AG10803 (cell line): ENCODE results near the gene GZMM.

Experiments
- DNase-seq: peaks from one replicate; pipeline ENCODE4 v3.0.0; 2010; ENCODE audit warnings: low read depth
- H3K4me3 ChIP-seq: 2 replicates; pipeline ENCODE4 v1.5.1; 2011; ENCODE audit warnings: mild to moderate bottlenecking, low read length, control low read depth
- TF ChIP-seq, protein P1 (sequence below): conservative IDR thresholded peaks from 2 replicates; pipeline ENCODE4 v1.5.1; 2011; ENCODE audit warnings: mild to moderate bottlenecking, low read length, control low read depth, inconsistent platforms

Gene GZMM

DNA sequence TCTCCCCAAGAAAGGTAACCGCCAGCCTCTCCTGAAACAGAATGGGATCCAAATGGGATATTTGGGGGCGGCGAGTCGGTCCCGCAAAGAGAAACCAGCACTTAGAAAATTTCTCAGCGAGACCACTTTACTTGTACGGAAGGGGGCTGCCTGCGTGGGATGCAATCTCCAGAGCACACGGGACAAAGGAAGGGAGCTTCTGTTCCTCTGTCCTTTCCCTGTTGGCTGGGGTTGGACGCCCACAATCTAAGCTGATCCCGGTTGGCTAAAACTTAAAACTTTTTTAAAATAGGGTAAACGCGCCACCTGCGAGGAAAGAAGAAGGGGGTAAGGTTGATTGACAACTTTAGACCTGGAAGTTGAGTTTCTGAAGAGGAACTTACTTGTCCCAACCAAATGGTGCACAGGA is 27.7 kb downstream of the GZMM start:
- DNase-seq = no peak
- peak overlapping the region; percentile 65 for H3K4me3 ChIP-seq
- TF ChIP-seq, protein P1, sequence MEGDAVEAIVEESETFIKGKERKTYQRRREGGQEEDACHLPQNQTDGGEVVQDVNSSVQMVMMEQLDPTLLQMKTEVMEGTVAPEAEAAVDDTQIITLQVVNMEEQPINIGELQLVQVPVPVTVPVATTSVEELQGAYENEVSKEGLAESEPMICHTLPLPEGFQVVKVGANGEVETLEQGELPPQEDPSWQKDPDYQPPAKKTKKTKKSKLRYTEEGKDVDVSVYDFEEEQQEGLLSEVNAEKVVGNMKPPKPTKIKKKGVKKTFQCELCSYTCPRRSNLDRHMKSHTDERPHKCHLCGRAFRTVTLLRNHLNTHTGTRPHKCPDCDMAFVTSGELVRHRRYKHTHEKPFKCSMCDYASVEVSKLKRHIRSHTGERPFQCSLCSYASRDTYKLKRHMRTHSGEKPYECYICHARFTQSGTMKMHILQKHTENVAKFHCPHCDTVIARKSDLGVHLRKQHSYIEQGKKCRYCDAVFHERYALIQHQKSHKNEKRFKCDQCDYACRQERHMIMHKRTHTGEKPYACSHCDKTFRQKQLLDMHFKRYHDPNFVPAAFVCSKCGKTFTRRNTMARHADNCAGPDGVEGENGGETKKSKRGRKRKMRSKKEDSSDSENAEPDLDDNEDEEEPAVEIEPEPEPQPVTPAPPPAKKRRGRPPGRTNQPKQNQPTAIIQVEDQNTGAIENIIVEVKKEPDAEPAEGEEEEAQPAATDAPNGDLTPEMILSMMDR = no peak

DNA sequence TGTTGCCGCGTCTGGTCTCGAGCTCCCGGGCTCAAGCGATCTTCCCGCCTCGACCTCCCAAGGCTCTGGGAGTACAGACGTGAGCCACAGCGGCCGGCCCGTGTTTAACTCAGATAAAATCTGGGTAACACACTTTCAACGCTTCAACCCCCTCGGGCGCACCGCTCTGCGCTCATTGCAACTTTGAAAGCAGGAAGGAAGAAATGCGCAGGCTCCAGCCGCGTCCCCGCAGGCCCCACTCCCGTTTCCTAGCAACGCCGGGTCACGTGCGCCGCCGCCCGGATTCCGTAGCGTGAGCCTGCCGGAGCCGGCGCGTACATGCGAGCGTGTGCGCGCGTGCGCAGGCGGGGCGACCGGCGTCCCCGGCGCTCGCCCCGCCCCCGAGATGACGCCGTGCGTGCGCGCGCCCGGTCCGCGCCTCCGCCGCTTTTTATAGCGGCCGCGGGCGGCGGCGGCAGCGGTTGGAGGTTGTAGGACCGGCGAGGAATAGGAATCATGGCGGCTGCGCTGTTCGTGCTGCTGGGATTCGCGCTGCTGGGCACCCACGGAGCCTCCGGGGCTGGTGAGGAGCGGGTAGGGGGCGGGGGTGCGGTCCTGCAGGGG is 28.4 kb downstream of the GZMM start, which contains the start of gene BSG:
BSG (plus strand) TSS at position 457 of the 603 bp plus-strand sequence; CDS start at position 496, 39 bp downstream.
- H3K4me3 ChIP-seq = peak within 1 kb of the TSS; percentile 91

DNA sequence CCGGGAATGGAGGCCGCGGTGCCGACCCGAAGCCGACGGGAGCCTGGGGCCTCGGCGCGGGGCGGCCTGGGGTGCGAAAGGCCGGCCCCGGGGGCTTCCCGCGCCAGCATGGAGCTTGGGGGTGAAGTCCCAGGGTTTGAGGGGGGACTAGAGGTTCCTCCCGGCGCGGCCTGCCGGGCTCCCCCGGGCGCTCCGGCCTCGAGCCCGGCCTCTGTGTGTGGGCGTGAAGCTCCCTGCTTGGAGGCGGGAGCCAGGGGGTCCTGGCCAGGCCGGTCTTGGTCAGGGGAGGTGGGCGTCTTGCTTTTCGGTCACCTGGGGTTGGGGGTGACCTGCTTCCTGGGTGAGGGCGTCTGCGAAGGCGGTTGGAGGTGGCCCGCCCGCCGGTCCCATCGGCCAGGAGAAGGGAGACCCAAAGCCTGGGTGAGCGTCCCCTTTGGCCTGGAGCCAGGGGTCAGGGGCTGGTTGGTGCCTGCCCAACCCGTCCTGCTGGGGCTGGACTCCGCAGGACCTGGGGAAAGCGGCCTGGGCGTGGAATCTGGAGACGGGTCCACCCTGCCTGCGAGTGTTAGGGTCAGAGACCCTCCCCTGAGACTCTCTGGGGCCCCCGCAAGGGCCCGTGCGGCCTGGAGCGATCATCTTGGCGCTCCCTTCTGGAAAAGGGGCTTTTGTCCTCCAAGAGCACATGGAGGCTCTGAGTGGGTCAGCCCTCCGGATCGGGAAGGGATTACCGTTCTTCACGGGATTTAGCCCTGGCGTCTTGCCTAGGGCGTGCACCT is 29.1 kb downstream of the GZMM start:
- TF ChIP-seq, protein P1 = no peak
- H3K4me3 ChIP-seq = peak overlapping the region; percentile 91
- DNase-seq = peak; percentile 52

More for the DNA sequence above, 28.4 kb downstream of the GZMM start, which contains the start of gene BSG:
- TF ChIP-seq, protein P1 = no peak
- DNase-seq = peak; percentile 96

DNA sequence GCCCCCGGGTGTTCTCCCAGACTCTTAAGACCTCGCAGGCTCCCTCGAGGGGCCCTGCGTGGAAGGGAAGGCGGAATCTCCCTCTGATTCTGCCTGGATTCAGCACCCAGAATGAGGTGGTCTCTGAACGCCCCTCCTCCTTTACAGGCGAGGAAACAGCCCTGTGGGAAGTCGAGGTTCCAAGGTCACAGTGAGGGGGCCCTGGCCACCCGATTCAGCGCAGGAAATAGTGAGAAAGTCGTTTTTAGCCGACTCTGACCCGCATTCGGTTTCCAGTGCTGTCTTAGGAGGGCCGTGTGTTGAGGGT is 29.6 kb downstream of the GZMM start:
- no peak for DNase-seq
- H3K4me3 ChIP-seq = peak overlapping the region; percentile 91
- TF ChIP-seq, protein P1 = no peak

DNA sequence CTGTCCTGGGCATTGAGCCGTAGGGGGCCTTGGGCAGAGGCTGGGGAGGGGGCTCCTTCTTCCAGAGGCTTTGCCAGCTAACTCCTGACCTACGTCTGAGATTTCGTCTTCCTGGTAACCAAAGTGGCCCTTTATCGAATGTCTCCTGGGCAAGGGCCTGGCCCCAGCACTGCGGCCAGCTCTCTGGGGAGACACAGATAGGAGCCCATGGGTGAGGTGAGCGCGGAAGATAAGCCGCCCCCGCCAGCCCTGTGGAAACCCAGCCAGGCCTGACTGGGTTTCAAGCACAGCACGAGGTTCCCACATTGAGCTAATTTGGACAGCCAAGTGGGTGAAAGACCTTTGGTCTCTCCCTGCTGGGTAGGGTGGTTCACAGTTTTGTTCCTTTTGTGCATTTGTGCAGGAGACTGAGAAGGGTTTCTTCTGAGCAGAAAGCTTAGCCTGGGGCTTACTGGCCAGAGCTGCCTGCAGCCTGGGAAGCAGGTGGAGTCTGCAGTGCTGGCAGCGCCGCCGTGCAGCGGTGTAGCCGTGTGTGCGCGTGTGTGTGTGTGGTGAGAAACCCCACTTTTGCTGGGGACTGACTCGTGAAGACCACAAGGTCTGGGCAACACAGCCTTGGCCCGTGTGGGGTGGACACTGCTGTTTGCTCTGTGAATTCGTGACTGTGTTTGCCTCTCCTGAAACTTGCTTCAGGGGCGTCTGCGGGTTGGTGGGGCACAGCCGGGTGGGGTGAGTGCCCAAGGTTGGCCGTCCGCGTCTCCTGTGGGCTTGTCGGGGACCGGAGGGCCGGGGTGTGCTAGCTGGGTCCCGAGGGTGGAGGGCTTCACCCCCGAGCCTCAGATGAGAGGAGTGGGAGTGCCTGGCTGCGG is 31.0 kb downstream of the GZMM start:
- no peak for DNase-seq
- TF ChIP-seq, protein P1 = no peak
- H3K4me3 ChIP-seq = peak overlapping the region; percentile 40

DNA sequence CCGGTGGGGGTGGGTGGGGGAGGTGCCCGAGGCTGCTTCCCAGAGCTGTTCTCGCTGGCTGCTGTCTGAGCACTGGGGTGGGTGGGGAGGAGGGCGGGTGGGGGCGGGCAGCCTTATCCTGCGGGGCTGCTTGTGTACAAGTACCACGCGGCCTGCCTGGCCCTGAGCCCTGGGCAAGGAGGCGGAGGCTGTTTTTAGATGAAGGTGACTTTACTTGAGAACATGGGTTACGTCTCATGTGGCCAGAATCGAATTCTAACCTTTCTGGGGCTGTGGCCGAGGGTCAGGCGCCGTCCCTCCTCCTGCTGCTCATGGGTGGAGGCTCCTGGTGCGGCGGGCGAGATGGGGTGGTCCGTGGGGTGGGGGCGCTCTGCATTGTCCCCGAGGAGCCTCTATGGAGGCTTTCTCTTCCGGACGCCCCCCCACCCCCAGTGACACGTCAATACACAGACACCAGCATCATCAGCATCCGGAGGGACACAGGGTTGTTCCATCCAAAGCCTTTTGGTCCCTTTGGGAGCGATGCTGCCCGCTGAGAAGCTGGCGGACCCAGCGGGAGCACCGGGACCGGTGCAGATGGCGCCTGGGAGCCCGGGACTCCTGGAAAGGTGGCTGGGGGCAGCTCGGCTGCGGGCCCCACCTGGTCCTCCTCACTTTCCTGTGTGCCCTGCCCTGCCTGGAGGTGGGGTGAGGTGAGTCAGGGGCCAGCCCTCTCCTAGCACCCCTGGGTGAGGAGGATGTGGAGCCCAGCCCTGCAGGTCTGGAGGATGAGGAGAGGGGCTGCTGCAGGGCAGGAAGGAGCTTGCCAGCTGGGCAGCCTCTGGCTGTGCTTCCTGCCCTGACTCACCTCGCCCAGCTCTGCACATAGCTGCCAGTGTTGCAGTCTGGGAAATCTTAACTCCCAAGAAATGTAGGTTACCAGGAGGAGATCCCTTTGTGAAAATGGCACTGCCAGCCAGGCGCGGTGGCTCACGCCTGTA is 32.0 kb downstream of the GZMM start:
- DNase-seq = peak; percentile 45
- H3K4me3 ChIP-seq = peak overlapping the region; percentile 40
- TF ChIP-seq, protein P1 = no peak
